Measurements from ENCODE around the gene PSAPL1.

Gene PSAPL1

DNA sequence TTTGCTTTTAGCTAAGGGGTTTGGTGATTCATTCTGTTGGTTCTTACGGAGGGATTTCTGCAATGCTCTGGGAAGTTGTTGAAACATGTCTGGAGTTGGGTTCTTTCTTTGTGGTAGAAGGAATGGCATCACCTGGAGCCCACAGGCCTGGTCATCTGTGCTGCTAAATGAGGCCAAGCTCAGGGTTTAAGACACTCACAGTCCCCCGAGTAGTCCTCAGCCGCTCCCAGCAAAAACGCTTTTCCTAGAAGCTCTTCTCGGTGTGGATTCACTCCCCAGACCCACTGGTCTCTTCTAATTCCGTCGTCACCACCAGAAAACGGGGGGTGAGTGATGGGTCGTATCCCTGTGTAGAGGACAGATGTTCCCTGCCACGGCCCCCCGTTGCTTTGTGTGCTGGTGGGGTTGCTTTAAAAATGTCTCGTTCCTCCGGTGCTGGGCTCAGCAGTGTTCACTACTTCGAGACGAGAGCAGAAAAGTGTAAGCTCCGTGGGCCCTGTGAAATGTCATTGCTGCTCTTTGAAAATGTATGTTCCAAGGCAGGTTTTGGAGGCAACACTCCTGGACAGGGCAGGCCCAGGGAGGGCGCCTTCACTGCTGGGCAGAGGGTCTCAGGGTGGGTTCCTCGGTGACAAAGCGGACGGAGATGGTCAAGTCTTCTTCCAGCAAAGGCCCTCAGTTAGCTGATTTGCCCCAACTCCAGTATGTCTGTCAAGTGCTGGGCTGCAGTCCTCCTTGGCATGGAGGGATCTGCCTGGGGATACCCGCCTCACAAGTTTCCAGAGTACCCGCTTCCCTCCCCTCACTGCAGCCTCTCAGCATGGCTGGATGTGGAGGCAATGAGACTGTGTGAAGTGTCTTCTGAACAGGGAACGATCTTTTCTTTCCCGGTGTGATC lies 37.3 kb downstream of the PSAPL1 start:
- FAIRE-seq (no peak), DNase-seq (ENCODE audit: low spot score) (no peak)

DNA sequence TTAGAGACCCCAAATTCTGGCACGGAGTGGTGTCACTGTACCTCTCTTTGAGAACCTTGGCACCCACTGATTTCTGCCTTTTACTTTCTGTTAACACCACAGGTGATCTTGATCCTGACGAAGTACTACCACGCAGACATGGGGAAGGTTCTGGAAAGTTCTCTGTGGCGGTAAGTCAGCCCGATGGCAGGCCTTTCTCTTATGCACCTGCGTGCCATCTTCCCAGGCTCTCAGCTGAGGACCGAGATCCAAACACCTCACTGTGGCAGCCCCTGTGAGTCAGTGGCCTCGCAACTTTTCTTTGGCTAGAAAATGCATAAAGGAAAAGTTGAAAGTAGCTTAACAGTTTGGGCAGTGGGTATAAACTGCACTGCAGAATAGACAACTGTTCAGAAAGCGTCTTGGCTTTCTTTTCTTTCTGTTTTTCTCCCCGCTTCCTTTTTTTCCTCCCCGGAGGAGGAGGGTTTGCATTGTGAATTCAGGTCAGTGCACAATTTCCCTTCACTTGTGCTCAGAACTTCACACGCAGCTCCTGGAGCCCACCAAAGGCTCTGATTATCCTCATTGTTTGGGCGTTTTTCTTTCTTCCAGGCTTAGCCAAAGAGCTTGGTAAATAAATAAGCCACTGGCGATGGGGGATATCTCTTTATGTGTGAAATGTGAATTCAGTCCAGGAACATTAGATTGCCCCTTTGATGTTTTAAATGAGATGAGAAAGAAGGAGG lies 38.4 kb downstream of the PSAPL1 start:
- no peak for FAIRE-seq
- DNase-seq (ENCODE audit: low spot score) = no peak

DNA sequence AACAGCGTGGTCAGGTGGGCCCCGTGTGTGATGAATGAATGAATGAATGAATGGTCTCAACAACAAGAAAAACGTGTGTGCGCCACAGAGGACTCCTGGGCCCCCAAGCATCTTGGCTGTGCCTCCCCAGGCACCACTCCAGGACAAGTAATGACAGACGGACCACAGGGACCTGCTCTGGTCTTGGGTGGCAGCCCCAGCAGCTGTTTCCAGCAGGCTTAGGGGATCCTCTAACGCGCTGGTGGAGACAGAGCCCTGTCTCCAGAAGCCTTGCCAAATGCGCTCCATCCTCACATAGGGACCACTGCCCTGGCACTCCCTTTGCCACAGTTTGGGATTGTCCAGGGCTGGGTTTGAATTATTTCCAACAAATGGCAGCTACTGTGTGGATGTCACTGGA lies 39.1 kb downstream of the PSAPL1 start:
- FAIRE-seq (no peak), DNase-seq (ENCODE audit: low spot score) (no peak)

DNA sequence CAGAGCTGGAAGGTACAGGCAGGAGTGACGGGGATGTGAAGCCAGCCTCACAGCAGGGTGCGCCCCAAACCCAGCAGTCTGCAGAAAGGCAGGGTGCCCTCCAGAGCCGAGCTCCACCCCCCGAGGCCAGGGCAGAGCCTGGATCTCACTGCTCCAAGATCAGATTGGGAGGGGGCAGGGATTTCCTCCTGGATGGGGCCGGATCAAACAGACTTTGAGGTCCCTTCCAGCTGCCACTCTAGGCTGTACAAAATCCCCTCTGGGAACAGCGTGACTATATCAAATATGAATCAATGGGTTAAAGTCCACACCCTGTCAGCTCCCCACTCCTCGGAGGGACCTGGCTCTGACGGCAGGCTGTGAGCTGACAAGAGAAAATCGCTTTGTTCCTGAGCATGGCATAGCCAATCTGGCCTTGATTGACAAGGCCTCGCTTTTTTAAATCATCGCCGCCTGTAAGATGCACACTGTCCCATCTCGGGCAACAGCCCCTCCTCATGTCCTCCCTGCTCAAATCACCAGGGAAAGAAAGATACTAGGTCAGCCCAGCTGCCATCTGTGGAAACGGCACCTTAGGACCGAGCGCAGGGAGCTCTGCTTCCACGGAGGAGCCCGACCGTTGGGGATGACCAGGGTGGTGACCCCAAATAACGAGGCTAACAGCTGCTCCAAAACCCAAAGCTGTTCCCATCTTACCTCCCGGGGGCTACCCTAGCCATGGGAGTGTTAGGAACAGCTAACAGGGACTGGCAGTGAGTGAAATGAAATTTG lies 39.9 kb downstream of the PSAPL1 start:
- no peak for FAIRE-seq
- DNase-seq (ENCODE audit: low spot score) = no peak

DNA sequence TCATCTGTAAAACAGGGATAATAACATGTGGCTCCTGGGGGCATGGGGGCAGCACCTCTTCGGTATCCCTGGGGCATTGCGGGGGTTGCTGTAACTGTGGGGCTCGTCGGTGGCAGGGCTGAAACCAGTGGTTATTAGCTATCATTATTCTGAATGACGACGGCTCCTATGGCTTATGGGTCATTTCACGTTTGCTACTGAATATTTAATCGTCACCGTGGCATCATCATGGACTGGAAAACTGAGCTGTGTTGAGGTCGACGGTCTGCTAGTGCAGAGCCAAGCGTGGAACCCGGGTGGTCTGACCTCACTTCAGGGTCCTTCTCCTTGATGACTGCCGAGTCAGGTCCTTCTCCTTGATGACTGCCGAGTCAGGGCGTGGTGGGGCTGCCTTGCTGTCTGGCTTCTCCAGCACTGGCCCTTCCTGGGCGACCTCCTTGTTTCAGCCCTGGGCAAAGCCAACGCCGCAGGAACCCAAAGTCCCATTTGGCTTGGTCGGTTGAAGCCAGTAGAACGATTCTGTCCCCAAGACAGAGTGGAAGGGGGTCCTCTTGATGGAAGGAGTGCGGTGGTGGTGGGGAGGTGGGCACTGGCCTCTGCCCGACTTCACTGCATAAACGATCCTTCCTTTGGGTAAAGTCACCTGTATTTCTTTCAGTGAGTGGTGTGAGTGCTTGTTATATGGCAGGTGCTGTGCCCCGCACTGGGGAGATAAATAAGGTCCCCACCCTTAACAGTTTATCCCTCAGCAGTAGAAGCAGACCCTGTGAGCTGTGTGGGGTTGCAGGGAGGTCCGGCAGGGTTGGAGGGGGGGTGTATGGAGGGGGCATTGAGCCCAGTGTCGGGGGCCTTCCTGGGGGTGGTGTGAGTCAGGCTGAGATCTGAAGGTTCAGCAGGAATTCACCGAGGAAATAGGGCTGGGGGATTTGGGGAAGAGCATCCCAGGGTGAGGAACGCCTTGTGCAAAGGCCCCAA lies 40.8 kb downstream of the PSAPL1 start:
- DNase-seq (ENCODE audit: low spot score) (no peak), FAIRE-seq (no peak)

DNA sequence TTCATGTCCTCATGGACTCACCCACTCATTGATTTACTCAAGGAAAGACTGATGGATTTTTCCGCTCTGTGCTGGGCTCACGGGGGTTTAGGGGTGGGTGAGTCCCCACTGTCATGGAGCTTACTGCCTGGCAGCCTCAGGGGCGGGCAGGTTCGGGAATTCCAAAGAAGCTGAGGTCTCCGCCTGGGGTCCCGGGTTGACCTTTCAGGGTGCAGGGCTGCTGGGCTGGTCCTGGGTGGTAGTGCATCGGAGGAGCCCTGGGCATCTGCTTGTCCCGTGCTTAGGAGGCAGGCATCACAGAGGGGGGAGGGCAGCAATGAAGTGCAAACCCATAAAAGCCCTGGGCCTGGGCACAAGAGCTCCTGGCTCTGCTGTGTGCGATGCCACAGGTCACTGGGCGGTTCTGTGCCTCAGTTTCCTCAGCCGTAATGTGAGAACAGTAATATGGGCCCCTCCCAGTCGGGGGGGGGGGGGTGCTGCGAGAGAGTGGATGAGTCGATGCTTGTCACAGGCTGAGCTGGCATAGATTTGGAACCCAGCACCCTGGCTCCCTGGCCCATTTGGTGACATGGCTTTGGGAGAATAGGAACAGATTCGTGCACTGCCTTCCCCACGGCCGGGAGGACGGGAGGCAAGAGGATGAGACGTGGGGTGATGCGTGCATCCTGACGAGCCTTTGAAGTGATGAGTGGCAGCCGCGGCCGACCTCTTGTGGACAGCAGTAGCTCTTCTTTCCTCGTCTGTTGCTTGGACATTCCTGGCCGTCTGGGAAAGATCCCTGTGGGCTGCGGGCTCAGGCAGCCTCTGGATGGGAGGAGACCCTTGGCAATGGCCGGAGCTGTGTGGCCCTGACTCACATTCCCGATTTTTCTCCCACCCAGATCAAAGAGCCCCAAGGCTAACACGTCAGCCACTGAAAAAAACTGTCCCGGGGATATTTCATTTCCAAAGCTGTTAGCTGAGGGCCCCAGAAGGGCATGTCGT lies 42.0 kb downstream of the PSAPL1 start:
- no peak for FAIRE-seq

DNA sequence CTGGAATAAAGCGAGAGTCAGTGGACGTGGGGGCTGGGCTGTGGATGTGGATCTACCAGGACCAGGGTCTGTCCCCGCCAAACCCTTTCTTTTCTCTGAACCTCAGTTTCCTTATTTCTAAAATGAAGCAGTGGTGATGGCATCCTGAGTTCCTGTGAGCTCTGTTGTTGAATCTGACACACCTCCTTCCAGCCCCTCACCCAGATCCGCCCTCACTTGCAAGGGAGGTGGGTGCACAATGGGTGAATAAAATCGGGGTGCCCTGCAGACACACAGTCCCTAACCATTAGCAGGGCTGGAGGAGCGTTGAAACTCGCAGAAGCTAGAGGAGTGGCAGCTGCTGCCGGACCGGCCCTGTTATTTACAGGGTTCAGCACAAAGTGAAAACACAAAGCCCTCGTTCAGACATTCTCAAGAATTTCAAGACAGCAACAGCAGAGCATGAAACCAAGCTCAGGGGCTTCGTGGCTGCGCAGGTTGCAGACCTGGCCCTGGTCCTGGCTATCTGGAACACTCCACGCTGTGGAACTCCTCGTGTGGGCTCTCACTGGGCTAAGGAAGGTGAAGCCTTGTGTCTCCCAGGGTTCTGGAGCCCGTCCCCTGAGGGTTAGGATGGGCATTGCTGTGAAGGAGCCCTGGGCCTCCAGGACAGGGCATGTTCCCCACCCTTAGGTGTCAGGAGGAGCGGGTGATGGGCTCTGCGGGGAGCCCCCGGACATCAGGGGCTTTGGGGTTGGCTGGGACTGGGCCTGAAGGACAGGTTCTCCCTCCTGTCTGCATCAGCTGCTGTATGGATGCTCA lies 42.9 kb downstream of the PSAPL1 start:
- no peak for DNase-seq (ENCODE audit: low spot score)
- FAIRE-seq = no peak

More for the DNA sequence above, 42.0 kb downstream of the PSAPL1 start:
- DNase-seq (ENCODE audit: low spot score) = no peak

DNA sequence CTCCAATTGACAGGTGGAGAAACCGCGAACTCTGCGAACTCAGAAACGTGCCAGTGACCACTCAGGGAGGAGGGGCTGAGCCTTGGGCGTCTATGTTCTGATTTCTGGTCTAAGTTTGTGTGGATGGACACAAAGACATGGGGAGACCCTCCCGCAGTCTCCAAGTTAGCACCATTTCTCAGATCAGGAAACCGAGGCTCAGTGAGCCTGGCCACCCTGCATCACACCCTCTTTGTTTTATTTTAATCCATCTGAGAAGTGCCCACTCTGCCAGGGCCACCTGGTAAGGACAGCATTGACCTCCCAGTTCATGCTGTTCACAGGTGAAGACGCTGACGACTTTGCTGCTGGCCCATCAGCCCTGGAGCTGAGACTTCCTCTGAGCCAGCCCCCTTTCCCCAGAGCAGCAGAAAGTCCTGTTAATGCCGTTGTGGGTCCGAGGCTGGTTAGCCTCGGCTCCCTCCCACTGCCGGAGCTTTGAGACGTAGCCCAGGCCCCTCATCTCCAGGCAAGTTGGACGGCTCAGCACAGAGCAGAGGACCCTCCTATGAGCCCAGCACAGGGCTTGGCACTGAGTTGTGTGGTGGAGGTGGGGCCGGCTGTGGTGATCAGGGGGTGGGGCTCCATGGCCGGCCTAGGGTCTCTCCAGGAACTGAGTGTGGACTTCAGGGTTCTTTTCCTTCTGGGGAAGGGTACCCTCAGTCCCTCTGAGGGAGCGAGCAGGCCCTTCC lies 43.7 kb downstream of the PSAPL1 start:
- DNase-seq (ENCODE audit: low spot score) = no peak
- no peak for FAIRE-seq

DNA sequence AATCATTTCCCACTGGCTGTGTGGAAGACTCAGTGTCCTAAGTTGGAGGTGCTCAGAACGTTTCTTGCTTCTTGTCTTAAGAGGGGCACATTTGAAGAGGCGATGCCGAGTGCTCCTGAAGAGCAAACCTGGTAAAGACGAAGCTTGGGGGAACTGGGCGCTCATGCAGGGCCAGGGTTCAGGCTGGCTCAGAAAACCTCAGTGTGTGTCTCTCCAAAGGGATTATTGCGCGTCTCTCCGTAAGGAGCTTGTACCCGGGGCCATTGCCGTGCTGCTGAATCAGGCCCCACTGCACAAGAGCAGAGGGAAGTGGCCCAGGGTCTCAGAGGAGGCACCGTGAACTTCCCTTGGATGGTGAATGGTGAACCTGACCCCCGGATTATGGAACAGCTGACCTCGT lies 44.4 kb downstream of the PSAPL1 start:
- DNase-seq (ENCODE audit: low spot score) (no peak), FAIRE-seq (no peak)

DNA sequence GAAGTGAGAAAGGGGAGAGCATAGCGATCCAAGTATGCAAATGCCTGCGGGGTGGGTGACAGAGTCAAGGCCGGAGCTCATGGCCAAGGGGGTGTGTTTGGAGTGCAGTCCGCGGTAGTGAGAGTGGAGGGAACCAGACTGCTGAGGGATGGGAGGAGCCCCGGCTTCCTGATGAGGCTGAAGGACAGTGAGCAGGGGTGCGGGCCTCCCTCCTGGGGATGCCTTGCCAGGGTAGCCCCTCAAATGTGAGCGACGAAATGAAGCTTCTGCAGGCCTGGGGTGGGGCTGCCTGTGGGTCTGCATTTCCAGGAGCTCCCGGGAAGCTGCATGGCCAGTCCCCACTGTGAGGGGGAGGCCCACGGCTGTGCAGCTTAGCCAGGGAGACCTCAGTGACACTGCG lies 45.0 kb downstream of the PSAPL1 start:
- DNase-seq (ENCODE audit: low spot score) (no peak), FAIRE-seq (no peak)

DNA sequence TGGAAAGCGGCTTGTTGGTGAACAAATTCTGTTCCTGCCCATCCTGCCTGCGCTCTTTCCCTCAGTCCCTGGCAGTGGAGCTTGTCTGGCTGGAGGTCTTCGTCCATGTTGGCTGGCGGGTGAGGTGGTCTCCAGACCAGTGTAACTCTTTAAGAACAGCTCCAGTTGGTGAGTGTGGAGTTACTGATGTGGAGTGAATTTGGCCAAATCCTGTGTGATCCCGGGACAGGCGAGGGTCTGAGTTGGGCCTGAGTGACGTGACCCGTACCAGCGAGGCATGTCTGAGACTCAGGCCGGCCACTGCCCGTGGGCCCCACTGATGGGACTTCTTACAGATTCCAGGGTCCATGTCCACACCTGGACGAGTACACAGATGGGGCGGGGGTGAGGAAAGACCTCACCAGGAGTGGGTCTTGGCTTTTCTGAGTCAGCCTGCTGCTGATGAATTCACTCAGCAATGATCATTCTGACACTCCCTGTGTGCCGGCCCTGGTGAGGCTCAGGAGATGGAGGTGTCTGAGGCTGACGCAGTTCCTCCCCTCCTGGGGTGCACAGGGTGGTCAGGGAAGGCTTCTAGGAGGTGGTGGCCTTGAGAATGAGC lies 45.5 kb downstream of the PSAPL1 start:
- FAIRE-seq = no peak
- no peak for DNase-seq (ENCODE audit: low spot score)

DNA sequence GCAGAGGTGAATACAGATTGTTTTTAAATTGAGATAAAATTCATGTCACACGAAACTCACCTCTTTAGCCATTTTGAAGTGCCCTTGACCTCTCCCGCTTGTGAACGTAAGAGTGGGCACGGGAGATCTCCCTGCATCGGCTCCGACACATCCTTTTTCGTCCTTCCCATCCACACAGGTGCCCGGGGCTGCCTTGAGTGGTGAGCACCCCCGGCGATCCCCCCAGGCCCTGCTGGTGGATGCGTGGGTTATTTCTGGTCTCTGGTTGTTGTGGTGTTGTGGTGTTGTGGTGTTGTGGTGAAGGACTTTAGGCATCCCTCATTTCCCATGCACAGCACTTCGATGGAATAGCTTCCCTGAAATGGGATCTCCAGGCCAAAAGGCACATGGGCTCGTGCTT lies 46.1 kb downstream of the PSAPL1 start:
- FAIRE-seq = no peak

DNA sequence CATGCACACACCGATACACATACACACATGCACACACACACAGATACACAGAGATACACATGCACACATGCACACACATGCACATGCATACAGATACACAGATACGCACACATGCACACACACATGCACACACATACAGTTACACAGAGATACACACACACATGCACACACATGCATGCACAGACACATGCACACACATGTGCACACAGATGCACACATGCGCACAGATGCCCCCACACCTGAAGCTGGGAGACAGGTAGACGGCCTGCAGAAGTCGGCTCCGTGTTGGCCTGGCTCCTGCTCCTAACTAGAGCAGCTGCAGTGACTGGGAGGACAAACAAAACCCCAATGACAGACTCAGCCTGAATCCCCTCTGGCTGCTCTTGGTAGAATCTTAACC lies 46.8 kb downstream of the PSAPL1 start:
- DNase-seq (ENCODE audit: low spot score) (no peak), FAIRE-seq (no peak)

More for the DNA sequence above, 46.1 kb downstream of the PSAPL1 start:
- no peak for DNase-seq (ENCODE audit: low spot score)

DNA sequence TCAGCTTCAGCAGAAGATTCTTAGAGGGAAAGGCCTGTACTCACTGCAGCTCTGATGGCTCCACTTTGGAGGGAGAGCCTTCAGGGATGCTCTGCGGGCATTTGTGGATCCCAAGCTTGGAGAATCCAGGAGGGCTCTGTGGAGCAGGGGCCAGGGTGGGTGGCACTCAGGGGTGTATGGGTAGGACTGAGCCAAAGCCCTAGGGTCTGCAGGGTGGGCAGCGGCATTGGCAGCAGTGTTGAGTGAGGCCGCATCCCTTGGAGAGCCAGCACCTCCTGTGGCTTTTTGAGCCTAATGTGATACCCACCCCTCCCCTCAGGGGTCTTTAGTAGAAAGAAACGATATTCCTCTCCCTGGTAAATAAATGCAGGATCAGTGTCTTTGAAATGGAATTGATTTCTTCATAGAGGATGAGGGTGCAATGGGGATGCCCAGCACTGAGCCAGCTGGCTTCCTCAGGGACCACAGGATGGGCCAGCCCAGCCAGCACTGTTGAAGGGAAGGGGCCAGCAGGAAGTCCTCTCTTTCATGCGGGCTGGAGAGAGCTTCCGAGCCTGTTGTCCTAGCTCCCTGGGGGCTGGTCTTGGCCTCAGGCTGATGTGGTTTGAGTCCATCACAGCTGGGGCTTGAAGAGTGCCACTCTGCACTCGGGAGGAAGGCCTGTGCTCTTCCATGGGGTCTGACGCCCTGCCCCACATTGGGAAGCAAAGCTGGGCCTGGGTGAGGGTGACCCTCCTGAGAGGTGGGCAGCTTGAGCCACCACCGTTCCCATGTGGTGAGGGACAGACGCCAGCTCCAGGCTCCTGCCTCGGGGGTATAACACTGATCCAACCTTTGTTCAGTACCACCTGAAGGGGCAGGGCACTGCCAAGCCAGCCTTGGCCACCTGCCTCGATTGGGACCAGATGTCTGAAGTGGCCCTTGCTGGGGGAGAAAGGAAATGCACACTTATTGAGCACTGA lies 49.5 kb downstream of the PSAPL1 start:
- FAIRE-seq (no peak), DNase-seq (ENCODE audit: low spot score) (no peak)

DNA sequence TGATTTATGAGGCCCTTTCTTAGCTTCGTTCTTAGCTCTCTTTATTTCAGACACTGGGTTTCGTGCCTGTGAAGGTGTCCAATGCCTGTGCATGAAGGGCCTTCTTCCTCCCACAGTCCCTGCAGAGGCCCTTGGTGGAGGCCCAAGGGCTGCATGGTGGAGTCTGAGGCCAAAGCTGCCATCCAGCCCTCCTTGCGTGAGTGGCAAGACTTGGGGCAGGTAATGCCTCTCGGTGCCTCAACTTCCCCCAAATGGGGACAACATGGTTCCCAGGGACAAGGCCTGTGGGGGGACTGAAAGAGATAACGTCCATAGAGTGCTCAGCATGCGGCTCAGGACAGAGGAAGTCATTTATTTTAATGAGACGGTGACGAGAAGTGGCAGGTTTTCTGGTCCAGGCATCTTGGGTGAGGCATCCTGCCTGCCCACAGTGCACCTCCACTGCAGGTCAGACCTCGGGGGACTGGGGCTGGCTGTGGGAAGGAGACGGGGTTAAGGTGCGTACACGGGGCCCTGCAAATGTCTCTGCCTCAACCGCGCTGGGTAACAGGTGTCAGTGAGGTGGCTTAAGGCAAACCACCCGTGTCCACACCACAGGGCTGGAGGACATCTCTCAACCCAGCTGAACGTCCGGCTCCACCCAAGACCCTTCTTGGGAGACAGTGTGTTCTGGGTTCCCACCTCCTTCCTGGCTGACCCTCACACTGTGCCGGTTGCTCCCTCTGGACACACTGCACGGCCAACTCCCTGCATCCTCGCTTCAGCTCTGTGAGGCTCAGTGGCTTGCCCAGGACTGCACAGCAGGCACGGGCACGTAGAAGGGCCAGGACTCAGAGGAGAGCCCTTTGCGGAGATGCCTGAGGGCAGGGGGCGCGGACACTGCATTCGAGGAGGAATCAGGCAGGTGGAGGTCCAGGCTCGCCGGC lies 50.5 kb downstream of the PSAPL1 start:
- DNase-seq (ENCODE audit: low spot score) (no peak), FAIRE-seq (no peak)
